ENCODE measurements around the gene CMC4. TPM values are rescaled to one million over a fixed set of nuclear protein-coding genes. Genes with fewer than 3 reads are reported as not detected.

The CMC4 gene, protein sequence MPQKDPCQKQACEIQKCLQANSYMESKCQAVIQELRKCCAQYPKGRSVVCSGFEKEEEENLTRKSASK
- total RNA-seq = 10 to 100 TPM in 1 of 2 donors, 1 to 10 TPM in 1; 9.6 to 10.3 TPM

GRCh38 chrX:155070975-155071693 lies at the start of gene CMC4, which contains the start of the genes BRCC3 and MTCP1:
CMC4 (minus strand) TSS chrX:155071136; CDS start chrX:155064023, 7,113 bp downstream.
BRCC3 (plus strand) TSS chrX:155071508; CDS start chrX:155071528, 20 bp downstream.
MTCP1 (minus strand) TSS chrX:155071136; CDS start chrX:155066010, 5,126 bp downstream.

GRCh38 chrX:155026727-155027508 lies 44.0 kb downstream of the CMC4 start, which contains the start of gene FUNDC2:
FUNDC2 (plus strand) TSS chrX:155026844; CDS start chrX:155026939, 95 bp downstream.

DNA sequence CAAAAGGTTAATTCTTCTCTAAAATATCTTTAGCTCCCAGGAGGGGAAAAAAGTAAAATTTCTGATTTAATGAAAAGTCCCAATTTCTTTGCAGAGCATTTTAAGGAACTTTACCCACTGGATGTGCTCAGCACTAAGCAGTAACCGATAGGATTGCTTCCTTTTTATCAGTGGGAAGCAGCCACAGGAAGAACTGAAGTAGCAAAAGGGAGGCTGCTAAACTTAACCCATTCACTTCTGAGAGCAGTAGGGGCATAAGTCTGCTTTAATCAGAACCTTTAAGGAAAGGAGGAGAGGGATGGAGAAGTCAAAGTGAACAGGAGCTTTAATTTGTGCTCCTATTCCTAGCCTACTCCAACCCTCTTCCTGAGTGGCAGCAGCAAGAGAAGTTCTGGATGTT lies 48.4 kb downstream of the CMC4 start, which contains the start of gene F8:
Gene F8 (minus strand): TSS at position 139 of the 400 bp plus-strand sequence. CDS start 171 bp downstream, outside the sequence.

Other genes starting within 250 kb of the CMC4 start
- not detected for gene SMIM9, start 236.5 kb downstream of the CMC4 start, total RNA-seq
- 1 to 10 TPM; 4.7 to 5.5 TPM for gene F8A1, start 184.8 kb downstream of the CMC4 start, total RNA-seq
- 1 to 10 TPM; 1.3 to 4.8 TPM for gene F8, start 48.4 kb downstream of the CMC4 start, total RNA-seq
- 10 to 100 TPM; 25.1 to 31.6 TPM for gene FUNDC2, start 44.3 kb downstream of the CMC4 start, total RNA-seq
- 1 to 10 TPM; 1.7 to 9.7 TPM for gene MTCP1, start within 50 bp of the CMC4 start, total RNA-seq
- gene BRCC3, start 372 bp upstream of the CMC4 start, total RNA-seq = 10 to 100 TPM in 1 of 2 donors, 1 to 10 TPM in 1; 9.3 to 11.7 TPM
- gene VBP1, start 145.3 kb upstream of the CMC4 start, total RNA-seq = 10 to 100 TPM; 35.8 to 57.9 TPM
- under 1 TPM; under 0.01 to 0.33 TPM for gene RAB39B, start 193.4 kb upstream of the CMC4 start, total RNA-seq